Measurements from ENCODE around the gene RXRA. TPM values are rescaled to one million over a fixed set of nuclear protein-coding genes. Genes with fewer than 3 reads are reported as not detected.

Gene RXRA
- polyA plus RNA-seq, 3 donors: 15.8 to 91.0 (median 23.2) TPM

DNA sequence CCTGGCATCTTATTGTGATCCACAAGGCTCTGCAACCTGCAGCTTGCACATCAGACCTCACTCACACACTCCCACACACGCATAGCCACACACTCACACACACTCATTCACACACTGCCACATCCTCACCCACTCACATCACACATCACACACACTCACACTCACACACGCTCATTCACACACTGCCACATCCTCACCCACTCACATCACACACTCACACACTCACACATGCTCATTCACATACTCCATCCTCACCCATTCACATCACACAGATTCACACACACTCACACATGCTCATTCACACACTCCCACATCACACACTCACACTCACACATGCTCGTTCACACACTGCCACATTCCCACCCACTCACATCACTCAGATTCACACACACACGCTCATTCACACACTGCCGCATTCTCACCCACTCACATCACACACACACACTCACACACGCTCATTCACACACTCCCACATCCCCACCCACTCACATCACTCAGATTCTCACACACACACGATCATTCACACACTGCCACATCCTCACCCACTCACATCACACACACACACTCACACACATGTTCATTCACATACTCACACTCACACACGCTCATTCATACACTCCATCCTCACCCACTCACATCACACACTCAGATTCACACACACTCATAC, 47.1 kb upstream of the RXRA start:
- H3K4me2 ChIP-seq (replicated peaks; ENCODE audit: extremely low read depth, low read length, poor library complexity, severe bottlenecking): no peak overlapping the region
- peaks cover 0 to 4% (median 0%) of the 10 kb centered on the region in 7 donors for H3K9me3 Mint-ChIP-seq
- H3K27me3 Mint-ChIP-seq (ENCODE audit: low read depth in 3 of 3): peaks cover 18 to 30% (median 19%) of the 10 kb centered on the region in 3 donors
- no peaks in the 10 kb centered on the region for H3K36me3 ChIP-seq (replicated peaks in 1 of 2; ENCODE audit: control insufficient read depth in 1 of 2, insufficient read depth in 2 of 2, low read length in 2 of 2)
- peaks cover 0 to 7% of the 10 kb centered on the region in 2 donors for H3K9me3 ChIP-seq (replicated peaks in 1 of 2; ENCODE audit: control insufficient read depth in 1 of 2, insufficient read depth in 1 of 2, low read length in 2 of 2)
- H3K4me1 ChIP-seq (ENCODE audit: control insufficient read depth in 1 of 2, insufficient read depth in 2 of 2, low read length in 2 of 2): peaks cover 23 to 26% of the 10 kb centered on the region in 2 donors
- 96% methylated on average over 8 of the region's 8 CpGs for WGBS (ENCODE audit: insufficient coverage)
- no peaks in the 10 kb centered on the region for H3K79me2 ChIP-seq (ENCODE audit: insufficient read depth, low read length)
- peaks cover 23% of the 10 kb centered on the region for H3K4me1 Mint-ChIP-seq
- H3K4me3 ChIP-seq (replicated peaks in 1 of 3; ENCODE audit: low read depth in 2 of 3, low read length in 3 of 3): no peak overlapping the region
- no peak overlapping the region for H3K4me3 Mint-ChIP-seq
- no peak overlapping the region for H2AFZ ChIP-seq (ENCODE audit: insufficient read depth, low read depth, low read length, poor library complexity, severe bottlenecking)
- H3K27ac Mint-ChIP-seq: no peak overlapping the region
- peaks cover 5% of the 10 kb centered on the region for H4K20me1 ChIP-seq (ENCODE audit: insufficient read depth, low read length)
- TF ChIP-seq, protein P1, sequence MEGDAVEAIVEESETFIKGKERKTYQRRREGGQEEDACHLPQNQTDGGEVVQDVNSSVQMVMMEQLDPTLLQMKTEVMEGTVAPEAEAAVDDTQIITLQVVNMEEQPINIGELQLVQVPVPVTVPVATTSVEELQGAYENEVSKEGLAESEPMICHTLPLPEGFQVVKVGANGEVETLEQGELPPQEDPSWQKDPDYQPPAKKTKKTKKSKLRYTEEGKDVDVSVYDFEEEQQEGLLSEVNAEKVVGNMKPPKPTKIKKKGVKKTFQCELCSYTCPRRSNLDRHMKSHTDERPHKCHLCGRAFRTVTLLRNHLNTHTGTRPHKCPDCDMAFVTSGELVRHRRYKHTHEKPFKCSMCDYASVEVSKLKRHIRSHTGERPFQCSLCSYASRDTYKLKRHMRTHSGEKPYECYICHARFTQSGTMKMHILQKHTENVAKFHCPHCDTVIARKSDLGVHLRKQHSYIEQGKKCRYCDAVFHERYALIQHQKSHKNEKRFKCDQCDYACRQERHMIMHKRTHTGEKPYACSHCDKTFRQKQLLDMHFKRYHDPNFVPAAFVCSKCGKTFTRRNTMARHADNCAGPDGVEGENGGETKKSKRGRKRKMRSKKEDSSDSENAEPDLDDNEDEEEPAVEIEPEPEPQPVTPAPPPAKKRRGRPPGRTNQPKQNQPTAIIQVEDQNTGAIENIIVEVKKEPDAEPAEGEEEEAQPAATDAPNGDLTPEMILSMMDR (IDR thresholded peaks at IDR 0.05): no peak
- no peak overlapping the region for H3K9ac ChIP-seq (ENCODE audit: insufficient read depth, low read length, poor library complexity, severe bottlenecking)
- intact Hi-C loops (cut with micrococcal nuclease): no loop called here
- no peaks in the 10 kb centered on the region for H3K36me3 Mint-ChIP-seq
- DNase-seq: no peak
- peaks cover 0 to 3% of the 10 kb centered on the region in 2 donors for H3K27me3 ChIP-seq (ENCODE audit: control insufficient read depth in 2 of 2, insufficient read depth in 2 of 2, low read length in 2 of 2)
- no peak overlapping the region for H3K27ac ChIP-seq (ENCODE audit: low read depth in 1 of 2, low read length in 2 of 2)

DNA sequence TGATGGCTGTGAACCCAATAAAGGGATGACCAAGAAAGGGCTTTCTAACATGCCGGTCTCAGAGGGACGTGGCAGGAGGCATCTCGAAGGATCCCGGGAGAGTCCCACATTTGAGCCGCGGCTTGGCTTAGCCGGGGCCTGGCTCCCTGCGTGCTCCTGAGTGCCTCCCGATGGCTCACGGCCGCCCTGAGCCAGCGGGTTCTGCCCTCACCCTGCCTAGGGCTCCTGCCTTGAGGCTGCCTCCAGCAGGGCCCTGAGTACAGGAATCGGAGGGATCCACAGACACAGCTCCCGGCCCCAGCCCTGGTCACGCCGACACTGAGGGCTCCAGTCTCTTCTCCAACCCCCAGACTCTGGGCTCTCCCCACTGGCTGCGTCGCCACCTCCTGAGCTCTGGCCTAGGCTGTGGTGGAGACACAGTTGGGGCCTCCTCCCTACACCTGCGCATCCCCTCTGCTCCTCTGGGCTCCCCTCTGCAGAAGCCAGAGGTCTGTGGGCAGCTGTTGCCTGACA, 44.1 kb upstream of the RXRA start:
- Histone ChIP-seq H4K20me1 (ENCODE audit: insufficient read depth, low read length) (peaks cover 3% of the 10 kb centered on the region), H3K27me3 (ENCODE audit: control insufficient read depth in 2 of 2, insufficient read depth in 2 of 2, low read length in 2 of 2) (peaks cover 0 to 13% of the 10 kb centered on the region in 2 donors), H3K9ac (ENCODE audit: insufficient read depth, low read length, poor library complexity, severe bottlenecking) (no peak overlapping the region), H3K4me2 (replicated peaks; ENCODE audit: extremely low read depth, low read length, poor library complexity, severe bottlenecking) (no peak overlapping the region), H3K36me3 (replicated peaks in 1 of 2; ENCODE audit: control insufficient read depth in 1 of 2, insufficient read depth in 2 of 2, low read length in 2 of 2) (no peaks in the 10 kb centered on the region), H3K4me3 (replicated peaks in 1 of 3; ENCODE audit: low read depth in 2 of 3, low read length in 3 of 3) (no peak overlapping the region), H3K4me1 (ENCODE audit: control insufficient read depth in 1 of 2, insufficient read depth in 2 of 2, low read length in 2 of 2) (peaks cover 14 to 18% of the 10 kb centered on the region in 2 donors), H3K27ac (ENCODE audit: low read depth in 1 of 2, low read length in 2 of 2) (no peak overlapping the region), H3K79me2 (ENCODE audit: insufficient read depth, low read length) (no peaks in the 10 kb centered on the region), H2AFZ (ENCODE audit: insufficient read depth, low read depth, low read length, poor library complexity, severe bottlenecking) (no peak overlapping the region), H3K9me3 (replicated peaks in 1 of 2; ENCODE audit: control insufficient read depth in 1 of 2, insufficient read depth in 1 of 2, low read length in 2 of 2) (peaks cover 0 to 7% of the 10 kb centered on the region in 2 donors)
- Mint-ChIP-seq H3K36me3 (no peaks in the 10 kb centered on the region), H3K27ac (no peak overlapping the region), H3K9me3 (peaks cover 0 to 4% (median 0%) of the 10 kb centered on the region in 7 donors), H3K27me3 (ENCODE audit: low read depth in 3 of 3) (peaks cover 20 to 42% (median 29%) of the 10 kb centered on the region in 3 donors), H3K4me1 (peaks cover 17% of the 10 kb centered on the region), H3K4me3 (no peak overlapping the region)
- 95% methylated on average over 19 of the region's 19 CpGs for WGBS (ENCODE audit: insufficient coverage)
- intact Hi-C loops (cut with micrococcal nuclease): no loop called here
- DNase-seq: no peak
- TF ChIP-seq, protein P1 (IDR thresholded peaks at IDR 0.05): no peak
